IMR-90 (cell line): ENCODE measurements around the gene ABI3BP. TPM values are rescaled to one million over a fixed set of nuclear protein-coding genes. Genes with fewer than 3 reads are reported as not detected.

ENCODE experiments used
- ATAC-seq: fragments of 200-7000 bp; cut with Tn5 transposase; 2 replicates; pipeline ENCODE4 v1.9.1; 2020; ENCODE audit warnings: low read depth, mild to moderate bottlenecking, moderate library complexity
- BruUV-seq: library from RNA; stranded (reverse); fragments of 400-500 nt; replicated peaks from 2 replicates; lab custom pipeline; 2021; lab: Mats Ljungman, UMichigan
- CTCF ChIA-PET: fragments of 300-600 bp; formaldehyde crosslinking; extraction: SDS; loops from one replicate; lab custom pipeline; 2021; ENCODE audit warnings: antibody characterized with exemption; lab: Yijun Ruan, JAX
- POLR2A ChIA-PET: fragments of 300-600 bp; sonication (Branson Sonifier 250); formaldehyde crosslinking; loops from one replicate; lab custom pipeline; 2022; ENCODE audit warnings: antibody characterized with exemption; ENCODE audit not compliant: unreplicated experiment; lab: Charles Lee
- DNase-seq: peaks from one replicate; pipeline ENCODE4 v3.0.0; 2013
- H2AFZ ChIP-seq: replicated peaks from 2 replicates; pipeline ENCODE3; 2013; ENCODE audit warnings: low read length, mild to moderate bottlenecking; ENCODE audit not compliant: poor library complexity
- H2AK5ac ChIP-seq: 2 replicates; pipeline ENCODE4 v1.6.1; 2013; ENCODE audit warnings: low read depth, low read length, inconsistent platforms
- H2AK9ac ChIP-seq: replicated peaks from 2 replicates; pipeline ENCODE3; 2013; ENCODE audit warnings: mild to moderate bottlenecking, low read depth, low read length, moderate library complexity; ENCODE audit not compliant: poor library complexity
- H2BK120ac ChIP-seq: 2 replicates; pipeline ENCODE4 v1.6.1; 2013; ENCODE audit warnings: low read depth, low read length, inconsistent platforms
- H2BK15ac ChIP-seq: 3 replicates; pipeline ENCODE4 v1.6.1; 2013; ENCODE audit warnings: low read depth, low read length, inconsistent platforms
- H2BK20ac ChIP-seq: 2 replicates; pipeline ENCODE4 v1.6.1; 2013; ENCODE audit warnings: low read depth, mild to moderate bottlenecking, inconsistent platforms, low read length, moderate library complexity
- H2BK5ac ChIP-seq: 2 replicates; pipeline ENCODE4 v1.6.1; 2013; ENCODE audit warnings: mild to moderate bottlenecking, low read depth, low read length, inconsistent platforms; ENCODE audit not compliant: poor library complexity, severe bottlenecking
- H3K14ac ChIP-seq: replicated peaks from 2 replicates; pipeline ENCODE4 v1.6.1; 2013; ENCODE audit warnings: low read depth, low read length, inconsistent platforms
- H3K18ac ChIP-seq: 2 replicates; pipeline ENCODE4 v1.6.1; 2013; ENCODE audit warnings: low read depth, low read length, control low read depth
- H3K23ac ChIP-seq: 2 replicates; pipeline ENCODE4 v1.6.1; 2013; ENCODE audit warnings: low read depth, low read length, inconsistent platforms
- H3K27ac ChIP-seq: 2 replicates; pipeline ENCODE4 v1.5.1; 2013; ENCODE audit warnings: mild to moderate bottlenecking, control low read depth, low read length; ENCODE audit not compliant: insufficient read depth
- H3K27me3 ChIP-seq: 2 replicates; pipeline ENCODE4 v1.6.1; 2013; ENCODE audit warnings: low read length; ENCODE audit not compliant: control insufficient read depth, insufficient read depth
- H3K36me3 ChIP-seq: 2 replicates; pipeline ENCODE4 v1.6.1; 2013; ENCODE audit warnings: low read length, mixed read lengths; ENCODE audit not compliant: control insufficient read depth, insufficient read depth
- H3K4ac ChIP-seq: 2 replicates; pipeline ENCODE4 v1.6.1; 2013; ENCODE audit warnings: low read depth, low read length, inconsistent platforms
- H3K4me1 ChIP-seq: 2 replicates; pipeline ENCODE4 v1.6.1; 2013; ENCODE audit warnings: low read length, mixed read lengths; ENCODE audit not compliant: control insufficient read depth, insufficient read depth
- H3K4me2 ChIP-seq: 2 replicates; pipeline ENCODE4 v1.6.1; 2013; ENCODE audit warnings: low read depth, mild to moderate bottlenecking, control low read depth, low read length, moderate library complexity
- H3K4me3 ChIP-seq: 2 replicates; pipeline ENCODE4 v1.5.1; 2013; ENCODE audit warnings: low read depth, mild to moderate bottlenecking, control low read depth, low read length, moderate library complexity; ENCODE audit not compliant: insufficient read depth
- H3K56ac ChIP-seq: 2 replicates; pipeline ENCODE4 v1.6.1; 2013; ENCODE audit warnings: low read length, inconsistent platforms; ENCODE audit not compliant: insufficient read depth; ENCODE audit errors: extremely low read depth
- H3K79me1 ChIP-seq, 2 experiments: 2 replicates each; pipeline ENCODE4 v1.6.1; 2013; ENCODE audit warnings: low read length in 2 of 2, inconsistent platforms in 1 of 2, low read depth in 1 of 2
- H3K9ac ChIP-seq: 2 replicates; pipeline ENCODE4 v1.6.1; 2013; ENCODE audit warnings: low read depth, low read length, control low read depth
- H3K9me1 ChIP-seq: 2 replicates; pipeline ENCODE4 v1.6.1; 2013; ENCODE audit warnings: low read length, inconsistent platforms; ENCODE audit not compliant: insufficient read depth
- H3K9me3 ChIP-seq: 2 replicates; pipeline ENCODE4 v1.6.1; 2013; ENCODE audit warnings: low read length; ENCODE audit not compliant: control insufficient read depth, insufficient read depth
- H4K20me1 ChIP-seq: 2 replicates; pipeline ENCODE4 v1.6.1; 2013; ENCODE audit warnings: low read length, inconsistent platforms; ENCODE audit not compliant: insufficient read depth
- H4K5ac ChIP-seq: 2 replicates; pipeline ENCODE4 v1.6.1; 2013; ENCODE audit warnings: mild to moderate bottlenecking, low read depth, low read length, control low read depth
- H4K8ac ChIP-seq, 2 experiments: 2 replicates each; pipeline ENCODE4 v1.6.1; 2013; ENCODE audit warnings: low read depth in 2 of 2, low read length in 2 of 2, control low read depth in 1 of 2, inconsistent platforms in 1 of 2
- H4K91ac ChIP-seq: 2 replicates; pipeline ENCODE4 v1.6.1; 2013; ENCODE audit warnings: low read depth, low read length, inconsistent platforms; ENCODE audit not compliant: insufficient read depth
- BHLHE40 ChIP-seq: fragments of 150-350 bp; IDR thresholded peaks from 2 replicates; pipeline ENCODE4 v1.6.1; 2016; ENCODE audit warnings: mild to moderate bottlenecking, low read depth, low read length
- CHD1 ChIP-seq: IDR thresholded peaks from 2 replicates; pipeline ENCODE4 v1.6.1; 2012; ENCODE audit warnings: low read depth, low read length, improper control_type of control experiment
- NFE2L2 ChIP-seq: fragments of 150-350 bp; IDR thresholded peaks from 2 replicates; pipeline ENCODE4 v1.6.1; 2016; ENCODE audit warnings: low read depth, mild to moderate bottlenecking, low read length
- POLR2A ChIP-seq: IDR thresholded peaks from 2 replicates; pipeline ENCODE4 v1.6.1; 2012; ENCODE audit warnings: mild to moderate bottlenecking, low read depth, low read length
- RCOR1 ChIP-seq: IDR thresholded peaks from 2 replicates; pipeline ENCODE4 v1.6.1; 2012; ENCODE audit warnings: mild to moderate bottlenecking, low read length, improper control_type of control experiment; ENCODE audit not compliant: insufficient replicate concordance
- RFX5 ChIP-seq: IDR thresholded peaks from 2 replicates; pipeline ENCODE4 v1.8.0; 2012; ENCODE audit warnings: low read depth, mild to moderate bottlenecking, low read length, moderate library complexity
- WGBS, 2 experiments: methylation state at CpG; one replicate each; pipeline versions ENCODE4 v1.1.5 to v1.1.7; 2013; ENCODE audit warnings: missing lambda C conversion rate in 2 of 2; ENCODE audit not compliant: insufficient read length in 1 of 2; ENCODE audit errors: extremely low coverage in 2 of 2; 5-methylcytosine and 5-hydroxymethylcytosine counted together
- dilution Hi-C: fragments of 300-500 bp; cut with HindIII; formaldehyde crosslinking; loops from one replicate; pipeline ENCODE4 v1.14.3; 2018; ENCODE audit warnings: low sequenced_read_pairs; ENCODE audit not compliant: unreplicated experiment
- in situ Hi-C: fragments of 300-500 bp; cut with MboI; formaldehyde crosslinking; loops from 3 replicates; pipeline ENCODE4 v1.14.3; 2019; ENCODE audit warnings: low sequenced_read_pairs, inconsistent platforms, mixed read lengths
- intact Hi-C: fragments of 100-400 bp; cut with micrococcal nuclease; formaldehyde crosslinking; loops from 2 replicates; pipeline ENCODE4 v1.10.0; 2022
- polyA plus RNA-seq, 3 experiments: library from polyadenylated mRNA; depleted of rRNA; stranded (reverse); fragments of >200 nt; gene quantifications; 2 replicates each; pipeline ENCODE4 v1.2.3, GENCODE V29; 2012; ENCODE audit warnings: low replicate concordance in 1 of 3
- total RNA-seq: library from RNA; depleted of rRNA; stranded (reverse); fragments of >200 nt; gene quantifications from 2 replicates; pipeline ENCODE4 v1.2.3, GENCODE V29; 2012
- TF ChIP-seq, protein P1 (sequence below): conservative IDR thresholded peaks from 2 replicates; pipeline ENCODE4 v1.5.1; 2012; ENCODE audit warnings: mild to moderate bottlenecking, low read depth, low read length, improper control_type of control experiment

ABI3BP gene
- total and polyA plus RNA-seq, 2 of the 4 experiments (the other 2 are of a cell fraction): 3.0 to 26.7 TPM

DNA sequence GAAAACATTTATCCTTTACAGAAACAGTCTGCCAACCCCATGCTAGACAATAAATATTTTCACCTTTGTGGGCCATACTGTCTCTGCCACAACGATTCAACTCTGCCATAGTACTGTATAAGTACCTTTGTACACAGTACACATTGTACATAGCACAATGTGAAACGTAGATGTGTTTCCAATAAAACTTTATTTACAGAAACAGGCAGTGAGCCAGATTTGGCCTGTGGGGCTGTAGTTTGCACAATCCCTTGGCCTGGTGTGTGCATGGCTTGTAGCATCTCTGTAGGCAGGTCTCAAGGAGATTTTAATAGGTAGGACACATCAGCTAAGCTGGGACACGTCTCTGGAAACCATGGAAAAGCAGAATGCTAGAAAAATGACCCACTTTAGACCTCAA, 209.6 kb downstream of the ABI3BP start:
- in situ Hi-C loops: no loop called here
- dilution Hi-C loops: no loop called here
- no peak overlapping the region for H2BK120ac ChIP-seq
- no peak overlapping the region for H4K8ac ChIP-seq
- H3K23ac ChIP-seq: no peak overlapping the region
- ChIA-PET POLR2A (no interaction called here), CTCF (no interaction called here)
- no peak overlapping the region for H4K5ac ChIP-seq
- no peak overlapping the region for H2AK9ac ChIP-seq
- intact Hi-C loops: no loop called here
- H3K14ac ChIP-seq: no peak overlapping the region
- H3K4me1 ChIP-seq: peaks cover 4% of the 10 kb centered on the region
- no TSS peak for BruUV-seq
- H3K4me2 ChIP-seq: no peak overlapping the region
- WGBS, 2 experiments: no CpG with 5 or more reads among the region's 3 CpGs
- no peaks in the 10 kb centered on the region for H3K36me3 ChIP-seq
- no peaks in the 10 kb centered on the region for H3K9me3 ChIP-seq
- no peak for TF ChIP-seq CHD1
- TF ChIP-seq POLR2A: no peak
- TF ChIP-seq, protein P1, sequence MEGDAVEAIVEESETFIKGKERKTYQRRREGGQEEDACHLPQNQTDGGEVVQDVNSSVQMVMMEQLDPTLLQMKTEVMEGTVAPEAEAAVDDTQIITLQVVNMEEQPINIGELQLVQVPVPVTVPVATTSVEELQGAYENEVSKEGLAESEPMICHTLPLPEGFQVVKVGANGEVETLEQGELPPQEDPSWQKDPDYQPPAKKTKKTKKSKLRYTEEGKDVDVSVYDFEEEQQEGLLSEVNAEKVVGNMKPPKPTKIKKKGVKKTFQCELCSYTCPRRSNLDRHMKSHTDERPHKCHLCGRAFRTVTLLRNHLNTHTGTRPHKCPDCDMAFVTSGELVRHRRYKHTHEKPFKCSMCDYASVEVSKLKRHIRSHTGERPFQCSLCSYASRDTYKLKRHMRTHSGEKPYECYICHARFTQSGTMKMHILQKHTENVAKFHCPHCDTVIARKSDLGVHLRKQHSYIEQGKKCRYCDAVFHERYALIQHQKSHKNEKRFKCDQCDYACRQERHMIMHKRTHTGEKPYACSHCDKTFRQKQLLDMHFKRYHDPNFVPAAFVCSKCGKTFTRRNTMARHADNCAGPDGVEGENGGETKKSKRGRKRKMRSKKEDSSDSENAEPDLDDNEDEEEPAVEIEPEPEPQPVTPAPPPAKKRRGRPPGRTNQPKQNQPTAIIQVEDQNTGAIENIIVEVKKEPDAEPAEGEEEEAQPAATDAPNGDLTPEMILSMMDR: no peak
- TF ChIP-seq RCOR1: no peak
- TF ChIP-seq RFX5: no peak
- TF ChIP-seq NFE2L2: no peak
- TF ChIP-seq BHLHE40: no peak
- no peak overlapping the region for H3K56ac ChIP-seq
- no peaks in the 10 kb centered on the region for H3K79me1 ChIP-seq
- no peak overlapping the region for H2AFZ ChIP-seq
- H4K91ac ChIP-seq: no peak overlapping the region
- no peak overlapping the region for H2BK15ac ChIP-seq
- ATAC-seq: no peak
- H3K4me3 ChIP-seq: no peak overlapping the region
- no peak overlapping the region for H2BK5ac ChIP-seq
- no peak for DNase-seq
- no peak overlapping the region for H3K27ac ChIP-seq
- H3K18ac ChIP-seq: no peak overlapping the region
- H4K20me1 ChIP-seq: no peaks in the 10 kb centered on the region
- H3K27me3 ChIP-seq: no peaks in the 10 kb centered on the region
- no peak overlapping the region for H2AK5ac ChIP-seq
- H3K4ac ChIP-seq: no peak overlapping the region
- H2BK20ac ChIP-seq: no peak overlapping the region
- H3K9ac ChIP-seq: no peak overlapping the region
- no peaks in the 10 kb centered on the region for H3K9me1 ChIP-seq
